ENCODE measurements around the gene CORO1A. TPM values are rescaled to one million over a fixed set of nuclear protein-coding genes. Genes with fewer than 3 reads are reported as not detected.

CORO1A gene
- total and polyA plus RNA-seq, 2 experiments from 2014 or later: 10.2 to 23.5 TPM

GRCh38 chr16:30184096-30184890, 891 bp downstream of the CORO1A start:
- TF ChIP-seq, protein P1, sequence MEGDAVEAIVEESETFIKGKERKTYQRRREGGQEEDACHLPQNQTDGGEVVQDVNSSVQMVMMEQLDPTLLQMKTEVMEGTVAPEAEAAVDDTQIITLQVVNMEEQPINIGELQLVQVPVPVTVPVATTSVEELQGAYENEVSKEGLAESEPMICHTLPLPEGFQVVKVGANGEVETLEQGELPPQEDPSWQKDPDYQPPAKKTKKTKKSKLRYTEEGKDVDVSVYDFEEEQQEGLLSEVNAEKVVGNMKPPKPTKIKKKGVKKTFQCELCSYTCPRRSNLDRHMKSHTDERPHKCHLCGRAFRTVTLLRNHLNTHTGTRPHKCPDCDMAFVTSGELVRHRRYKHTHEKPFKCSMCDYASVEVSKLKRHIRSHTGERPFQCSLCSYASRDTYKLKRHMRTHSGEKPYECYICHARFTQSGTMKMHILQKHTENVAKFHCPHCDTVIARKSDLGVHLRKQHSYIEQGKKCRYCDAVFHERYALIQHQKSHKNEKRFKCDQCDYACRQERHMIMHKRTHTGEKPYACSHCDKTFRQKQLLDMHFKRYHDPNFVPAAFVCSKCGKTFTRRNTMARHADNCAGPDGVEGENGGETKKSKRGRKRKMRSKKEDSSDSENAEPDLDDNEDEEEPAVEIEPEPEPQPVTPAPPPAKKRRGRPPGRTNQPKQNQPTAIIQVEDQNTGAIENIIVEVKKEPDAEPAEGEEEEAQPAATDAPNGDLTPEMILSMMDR (conservative IDR thresholded peaks at IDR 0.05; ENCODE audit: low read depth in 2 of 2): no peak
- TF ChIP-seq ZNF331 (CRISPR knock-in tag; IDR thresholded peaks at IDR 0.05; ENCODE audit: low read depth) (no peak), EZH2phosphoT487 (IDR thresholded peaks at IDR 0.05; ENCODE audit: unreplicated experiment) (no peak), STAT1 (IDR thresholded peaks at IDR 0.05; ENCODE audit: unreplicated experiment) (no peak), ZNF114 (CRISPR knock-in tag; IDR thresholded peaks at IDR 0.05) (no peak), EZH2 (IDR thresholded peaks at IDR 0.05; ENCODE audit: low read depth, unreplicated experiment) (no peak), CREB1 (CRISPR knock-in tag; IDR thresholded peaks at IDR 0.05; ENCODE audit: low read depth) (no peak), POLR2AphosphoS5 (IDR thresholded peaks at IDR 0.05; ENCODE audit: low read depth) (no peak)
- TF ChIP-seq, protein P2, sequence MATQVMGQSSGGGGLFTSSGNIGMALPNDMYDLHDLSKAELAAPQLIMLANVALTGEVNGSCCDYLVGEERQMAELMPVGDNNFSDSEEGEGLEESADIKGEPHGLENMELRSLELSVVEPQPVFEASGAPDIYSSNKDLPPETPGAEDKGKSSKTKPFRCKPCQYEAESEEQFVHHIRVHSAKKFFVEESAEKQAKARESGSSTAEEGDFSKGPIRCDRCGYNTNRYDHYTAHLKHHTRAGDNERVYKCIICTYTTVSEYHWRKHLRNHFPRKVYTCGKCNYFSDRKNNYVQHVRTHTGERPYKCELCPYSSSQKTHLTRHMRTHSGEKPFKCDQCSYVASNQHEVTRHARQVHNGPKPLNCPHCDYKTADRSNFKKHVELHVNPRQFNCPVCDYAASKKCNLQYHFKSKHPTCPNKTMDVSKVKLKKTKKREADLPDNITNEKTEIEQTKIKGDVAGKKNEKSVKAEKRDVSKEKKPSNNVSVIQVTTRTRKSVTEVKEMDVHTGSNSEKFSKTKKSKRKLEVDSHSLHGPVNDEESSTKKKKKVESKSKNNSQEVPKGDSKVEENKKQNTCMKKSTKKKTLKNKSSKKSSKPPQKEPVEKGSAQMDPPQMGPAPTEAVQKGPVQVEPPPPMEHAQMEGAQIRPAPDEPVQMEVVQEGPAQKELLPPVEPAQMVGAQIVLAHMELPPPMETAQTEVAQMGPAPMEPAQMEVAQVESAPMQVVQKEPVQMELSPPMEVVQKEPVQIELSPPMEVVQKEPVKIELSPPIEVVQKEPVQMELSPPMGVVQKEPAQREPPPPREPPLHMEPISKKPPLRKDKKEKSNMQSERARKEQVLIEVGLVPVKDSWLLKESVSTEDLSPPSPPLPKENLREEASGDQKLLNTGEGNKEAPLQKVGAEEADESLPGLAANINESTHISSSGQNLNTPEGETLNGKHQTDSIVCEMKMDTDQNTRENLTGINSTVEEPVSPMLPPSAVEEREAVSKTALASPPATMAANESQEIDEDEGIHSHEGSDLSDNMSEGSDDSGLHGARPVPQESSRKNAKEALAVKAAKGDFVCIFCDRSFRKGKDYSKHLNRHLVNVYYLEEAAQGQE (IDR thresholded peaks at IDR 0.05; ENCODE audit: unreplicated experiment): no peak
- TF ChIP-seq, protein P3, sequence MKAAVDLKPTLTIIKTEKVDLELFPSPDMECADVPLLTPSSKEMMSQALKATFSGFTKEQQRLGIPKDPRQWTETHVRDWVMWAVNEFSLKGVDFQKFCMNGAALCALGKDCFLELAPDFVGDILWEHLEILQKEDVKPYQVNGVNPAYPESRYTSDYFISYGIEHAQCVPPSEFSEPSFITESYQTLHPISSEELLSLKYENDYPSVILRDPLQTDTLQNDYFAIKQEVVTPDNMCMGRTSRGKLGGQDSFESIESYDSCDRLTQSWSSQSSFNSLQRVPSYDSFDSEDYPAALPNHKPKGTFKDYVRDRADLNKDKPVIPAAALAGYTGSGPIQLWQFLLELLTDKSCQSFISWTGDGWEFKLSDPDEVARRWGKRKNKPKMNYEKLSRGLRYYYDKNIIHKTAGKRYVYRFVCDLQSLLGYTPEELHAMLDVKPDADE (IDR thresholded peaks at IDR 0.05): no peak
- TF ChIP-seq, protein P4, sequence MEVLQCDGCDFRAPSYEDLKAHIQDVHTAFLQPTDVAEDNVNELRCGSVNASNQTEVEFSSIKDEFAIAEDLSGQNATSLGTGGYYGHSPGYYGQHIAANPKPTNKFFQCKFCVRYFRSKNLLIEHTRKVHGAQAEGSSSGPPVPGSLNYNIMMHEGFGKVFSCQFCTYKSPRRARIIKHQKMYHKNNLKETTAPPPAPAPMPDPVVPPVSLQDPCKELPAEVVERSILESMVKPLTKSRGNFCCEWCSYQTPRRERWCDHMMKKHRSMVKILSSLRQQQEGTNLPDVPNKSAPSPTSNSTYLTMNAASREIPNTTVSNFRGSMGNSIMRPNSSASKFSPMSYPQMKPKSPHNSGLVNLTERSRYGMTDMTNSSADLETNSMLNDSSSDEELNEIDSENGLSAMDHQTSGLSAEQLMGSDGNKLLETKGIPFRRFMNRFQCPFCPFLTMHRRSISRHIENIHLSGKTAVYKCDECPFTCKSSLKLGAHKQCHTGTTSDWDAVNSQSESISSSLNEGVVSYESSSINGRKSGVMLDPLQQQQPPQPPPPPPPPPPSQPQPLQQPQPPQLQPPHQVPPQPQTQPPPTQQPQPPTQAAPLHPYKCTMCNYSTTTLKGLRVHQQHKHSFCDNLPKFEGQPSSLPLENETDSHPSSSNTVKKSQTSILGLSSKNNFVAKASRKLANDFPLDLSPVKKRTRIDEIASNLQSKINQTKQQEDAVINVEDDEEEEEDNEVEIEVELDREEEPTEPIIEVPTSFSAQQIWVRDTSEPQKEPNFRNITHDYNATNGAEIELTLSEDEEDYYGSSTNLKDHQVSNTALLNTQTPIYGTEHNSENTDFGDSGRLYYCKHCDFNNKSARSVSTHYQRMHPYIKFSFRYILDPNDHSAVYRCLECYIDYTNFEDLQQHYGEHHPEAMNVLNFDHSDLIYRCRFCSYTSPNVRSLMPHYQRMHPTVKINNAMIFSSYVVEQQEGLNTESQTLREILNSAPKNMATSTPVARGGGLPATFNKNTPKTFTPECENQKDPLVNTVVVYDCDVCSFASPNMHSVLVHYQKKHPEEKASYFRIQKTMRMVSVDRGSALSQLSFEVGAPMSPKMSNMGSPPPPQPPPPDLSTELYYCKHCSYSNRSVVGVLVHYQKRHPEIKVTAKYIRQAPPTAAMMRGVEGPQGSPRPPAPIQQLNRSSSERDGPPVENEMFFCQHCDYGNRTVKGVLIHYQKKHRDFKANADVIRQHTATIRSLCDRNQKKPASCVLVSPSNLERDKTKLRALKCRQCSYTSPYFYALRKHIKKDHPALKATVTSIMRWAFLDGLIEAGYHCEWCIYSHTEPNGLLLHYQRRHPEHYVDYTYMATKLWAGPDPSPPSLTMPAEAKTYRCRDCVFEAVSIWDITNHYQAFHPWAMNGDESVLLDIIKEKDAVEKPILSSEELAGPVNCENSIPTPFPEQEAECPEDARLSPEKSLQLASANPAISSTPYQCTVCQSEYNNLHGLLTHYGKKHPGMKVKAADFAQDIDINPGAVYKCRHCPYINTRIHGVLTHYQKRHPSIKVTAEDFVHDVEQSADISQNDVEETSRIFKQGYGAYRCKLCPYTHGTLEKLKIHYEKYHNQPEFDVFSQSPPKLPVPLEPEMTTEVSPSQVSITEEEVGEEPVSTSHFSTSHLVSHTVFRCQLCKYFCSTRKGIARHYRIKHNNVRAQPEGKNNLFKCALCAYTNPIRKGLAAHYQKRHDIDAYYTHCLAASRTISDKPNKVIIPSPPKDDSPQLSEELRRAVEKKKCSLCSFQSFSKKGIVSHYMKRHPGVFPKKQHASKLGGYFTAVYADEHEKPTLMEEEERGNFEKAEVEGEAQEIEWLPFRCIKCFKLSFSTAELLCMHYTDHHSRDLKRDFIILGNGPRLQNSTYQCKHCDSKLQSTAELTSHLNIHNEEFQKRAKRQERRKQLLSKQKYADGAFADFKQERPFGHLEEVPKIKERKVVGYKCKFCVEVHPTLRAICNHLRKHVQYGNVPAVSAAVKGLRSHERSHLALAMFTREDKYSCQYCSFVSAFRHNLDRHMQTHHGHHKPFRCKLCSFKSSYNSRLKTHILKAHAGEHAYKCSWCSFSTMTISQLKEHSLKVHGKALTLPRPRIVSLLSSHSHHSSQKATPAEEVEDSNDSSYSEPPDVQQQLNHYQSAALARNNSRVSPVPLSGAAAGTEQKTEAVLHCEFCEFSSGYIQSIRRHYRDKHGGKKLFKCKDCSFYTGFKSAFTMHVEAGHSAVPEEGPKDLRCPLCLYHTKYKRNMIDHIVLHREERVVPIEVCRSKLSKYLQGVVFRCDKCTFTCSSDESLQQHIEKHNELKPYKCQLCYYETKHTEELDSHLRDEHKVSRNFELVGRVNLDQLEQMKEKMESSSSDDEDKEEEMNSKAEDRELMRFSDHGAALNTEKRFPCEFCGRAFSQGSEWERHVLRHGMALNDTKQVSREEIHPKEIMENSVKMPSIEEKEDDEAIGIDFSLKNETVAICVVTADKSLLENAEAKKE (CRISPR knock-in tag; IDR thresholded peaks at IDR 0.05): no peak
- Histone ChIP-seq H3K79me2 (replicated peaks; ENCODE audit: insufficient read depth) (no peaks in the 10 kb centered on the region), H3K27me3 (ENCODE audit: insufficient read depth) (peaks cover 14% of the 10 kb centered on the region; the same call in 1 of the 2 replicates), H3K27ac (ENCODE audit: low read depth) (no peak overlapping the region), H3K4me3 (peak overlapping the region; percentile 71), H3K9me2 (ENCODE audit: insufficient read depth) (no peaks in the 10 kb centered on the region), H3K4me1 (ENCODE audit: insufficient read depth) (peaks cover 4% of the 10 kb centered on the region; the same call in 1 of the 2 replicates), H4K20me1 (replicated peaks; ENCODE audit: insufficient read depth) (no peaks in the 10 kb centered on the region), H3K4me2 (peak overlapping the region; percentile 93), H3F3A (replicated peaks; ENCODE audit: low read depth) (0 out of 2 replicates have a peak, but pooled peaks cover 5% of the 10 kb centered on the region), H3K36me3 (ENCODE audit: insufficient read depth) (no peaks in the 10 kb centered on the region), H2AFZ (no peak overlapping the region)
- peak overlapping the region; percentile 62 for H3K4me3 Mint-ChIP-seq
- peaks cover 22% of the 10 kb centered on the region for H3K27me3 Mint-ChIP-seq (ENCODE audit: insufficient read depth, low read depth, poor library complexity)
- H3K36me3 Mint-ChIP-seq (ENCODE audit: low read depth): no peaks in the 10 kb centered on the region
- no peak overlapping the region for H3K27ac Mint-ChIP-seq
- peaks cover 15% of the 10 kb centered on the region for H3K4me1 Mint-ChIP-seq
- ATAC-seq (no peak), DNase-seq (ENCODE audit: low spot score) (peak; percentile 16)
- no peaks in the 10 kb centered on the region for H3K9me3 Mint-ChIP-seq

Measured in GM23338 (cell line).